NB4 (cell line): Measurements from ENCODE around the gene SSUH2.
"Not testable (repeated sequence)": the region's sequence is repeated elsewhere in the genome, so short reads cannot be mapped to it uniquely, and the experiment has no call there.

Source experiments
- DNase-seq: peaks from one replicate; pipeline ENCODE4 v3.0.0; 2010; ENCODE audit warnings: low read depth
- H3K4me3 ChIP-seq: one replicate; pipeline ENCODE4 v1.5.1; 2011; ENCODE audit warnings: mild to moderate bottlenecking, low read depth, low read length, moderate library complexity
- CTCF ChIP-seq: IDR thresholded peaks from one replicate; pipeline ENCODE4 v1.5.1; 2012; ENCODE audit warnings: low read depth, low read length
- MAX ChIP-seq: IDR thresholded peaks from 2 replicates; pipeline ENCODE4 v1.6.1; 2011; ENCODE audit warnings: low read depth, low read length
- MYC ChIP-seq: IDR thresholded peaks from 2 replicates; pipeline ENCODE4 v1.6.1; 2011; ENCODE audit warnings: low read depth, low read length
- POLR2A ChIP-seq: IDR thresholded peaks from 2 replicates; pipeline ENCODE4 v1.6.1; 2011; ENCODE audit warnings: mild to moderate bottlenecking; ENCODE audit not compliant: insufficient read length; ENCODE audit errors: extremely low read depth

SSUH2 gene

GRCh38 chr3:8644748-8645390, at the start of gene SSUH2:
SSUH2 (minus strand) TSS chr3:8644798; CDS start chr3:8644758, 40 bp downstream.
- H3K4me3 ChIP-seq, result no peak within 1 kb of the TSS
- TF ChIP-seq MAX (no peak), CTCF (no peak), MYC (no peak), POLR2A (no peak)
- DNase-seq, result no peak

GRCh38 chr3:8691295-8691694, 46.7 kb upstream of the SSUH2 start:
- DNase-seq, H3K4me3 ChIP-seq: not testable (repeated sequence)

GRCh38 chr3:8684992-8685391, 40.4 kb upstream of the SSUH2 start:
- DNase-seq, H3K4me3 ChIP-seq: not testable (repeated sequence)

- not testable (repeated sequence) for H3K4me3 ChIP-seq, DNase-seq
Observed at GRCh38 chr3:8682850-8683574, 38.4 kb upstream of the SSUH2 start.

GRCh38 chr3:8681881-8682538, 37.4 kb upstream of the SSUH2 start:
- H3K4me3 ChIP-seq, DNase-seq: not testable (repeated sequence)

GRCh38 chr3:8681349-8681748, 36.8 kb upstream of the SSUH2 start:
- TF ChIP-seq POLR2A, result no peak
- TF ChIP-seq CTCF, result no peak
- TF ChIP-seq MAX, result no peak
- TF ChIP-seq MYC, result no peak
- no peak overlapping the region for H3K4me3 ChIP-seq
- no peak for DNase-seq

- DNase-seq, H3K4me3 ChIP-seq: not testable (repeated sequence)
Observed at GRCh38 chr3:8679817-8680553, 35.4 kb upstream of the SSUH2 start.

- TF ChIP-seq CTCF (no peak), MYC (no peak), POLR2A (no peak), MAX (no peak)
- H3K4me3 ChIP-seq, result no peak overlapping the region
Observed at GRCh38 chr3:8678751-8679150, 34.2 kb upstream of the SSUH2 start.

GRCh38 chr3:8677258-8677657, 32.7 kb upstream of the SSUH2 start:
- H3K4me3 ChIP-seq, DNase-seq: not testable (repeated sequence)

More at GRCh38 chr3:8678751-8679150, 34.2 kb upstream of the SSUH2 start:
- no peak for DNase-seq

GRCh38 chr3:8675591-8675990, 31.0 kb upstream of the SSUH2 start:
- not testable (repeated sequence) for H3K4me3 ChIP-seq, DNase-seq
